DOHH2 (cell line): Measurements from ENCODE around the gene DSTN.

Experiments used
- EZH2phosphoT487 ChIP-seq: fragments of 200-600 bp; sonication (generic); IDR thresholded peaks from 2 replicates; pipeline ENCODE4 v1.6.1; 2017; ENCODE audit warnings: borderline replicate concordance, mild to moderate bottlenecking, antibody characterized with exemption, low read length, moderate library complexity, mixed read lengths
- TF ChIP-seq, protein P1 (sequence below): fragments of 200-600 bp; sonication (generic); IDR thresholded peaks from one replicate; pipeline ENCODE4 v1.5.1; 2014; ENCODE audit warnings: antibody characterized with exemption, mild to moderate bottlenecking, low read depth, low read length; ENCODE audit not compliant: poor library complexity, severe bottlenecking

DNA sequence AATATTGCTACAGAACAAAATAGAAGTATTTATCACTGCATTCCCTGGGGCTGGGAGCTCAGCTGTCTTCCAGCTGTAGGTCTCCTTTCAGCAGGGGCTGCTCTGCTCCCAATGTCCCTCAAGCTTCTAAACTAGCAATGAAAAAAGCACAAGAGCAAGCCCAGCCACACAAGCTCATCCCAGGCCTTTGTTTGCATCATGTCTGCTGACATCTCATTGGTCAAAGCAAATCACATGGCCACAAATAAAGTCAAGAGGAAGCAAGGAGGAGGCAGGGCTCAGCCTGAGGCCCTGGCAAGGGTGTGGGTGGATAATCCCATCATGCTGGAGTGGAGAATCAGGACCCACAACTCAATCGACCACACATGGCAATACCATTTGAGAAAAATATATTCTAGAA lies 36.5 kb upstream of the DSTN start:
- TF ChIP-seq, protein P1, sequence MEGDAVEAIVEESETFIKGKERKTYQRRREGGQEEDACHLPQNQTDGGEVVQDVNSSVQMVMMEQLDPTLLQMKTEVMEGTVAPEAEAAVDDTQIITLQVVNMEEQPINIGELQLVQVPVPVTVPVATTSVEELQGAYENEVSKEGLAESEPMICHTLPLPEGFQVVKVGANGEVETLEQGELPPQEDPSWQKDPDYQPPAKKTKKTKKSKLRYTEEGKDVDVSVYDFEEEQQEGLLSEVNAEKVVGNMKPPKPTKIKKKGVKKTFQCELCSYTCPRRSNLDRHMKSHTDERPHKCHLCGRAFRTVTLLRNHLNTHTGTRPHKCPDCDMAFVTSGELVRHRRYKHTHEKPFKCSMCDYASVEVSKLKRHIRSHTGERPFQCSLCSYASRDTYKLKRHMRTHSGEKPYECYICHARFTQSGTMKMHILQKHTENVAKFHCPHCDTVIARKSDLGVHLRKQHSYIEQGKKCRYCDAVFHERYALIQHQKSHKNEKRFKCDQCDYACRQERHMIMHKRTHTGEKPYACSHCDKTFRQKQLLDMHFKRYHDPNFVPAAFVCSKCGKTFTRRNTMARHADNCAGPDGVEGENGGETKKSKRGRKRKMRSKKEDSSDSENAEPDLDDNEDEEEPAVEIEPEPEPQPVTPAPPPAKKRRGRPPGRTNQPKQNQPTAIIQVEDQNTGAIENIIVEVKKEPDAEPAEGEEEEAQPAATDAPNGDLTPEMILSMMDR: no peak
- TF ChIP-seq EZH2phosphoT487: no peak
